ENCODE measurements around the gene ANKRD17.

Gene ANKRD17

GRCh38 chr4:73222466-73223257 is 35.9 kb downstream of the ANKRD17 start:
- TF ChIP-seq CTCF (IDR thresholded peaks at IDR 0.05; ENCODE audit: low read depth, low read length, poor library complexity, severe bottlenecking) (no peak), EZH2phosphoT487 (IDR thresholded peaks at IDR 0.05; ENCODE audit: borderline replicate concordance, low read length) (no peak)
- H3K27ac ChIP-seq (ENCODE audit: low read depth, low read length) = 0 out of 2 replicates have a peak overlapping the region, but pooled peaks have one; percentile 15
- H3K4me3 ChIP-seq (ENCODE audit: low read length) = no peak overlapping the region
- H3K9me3 ChIP-seq (ENCODE audit: control insufficient read depth, insufficient read depth, low read length) = no peaks in the 10 kb centered on the region
- peaks cover 59% of the 10 kb centered on the region for H3K36me3 ChIP-seq (ENCODE audit: control insufficient read depth, low read length)
- H4K20me1 ChIP-seq (ENCODE audit: control insufficient read depth, insufficient read depth, low read depth, low read length) = peaks cover 17% of the 10 kb centered on the region; the same call in 1 of the 2 replicates
- no peaks in the 10 kb centered on the region for H3K9me2 ChIP-seq (replicated peaks; ENCODE audit: control insufficient read depth, low read length)
- H3K27me3 ChIP-seq (ENCODE audit: control insufficient read depth, low read length) = no peaks in the 10 kb centered on the region
- H3K4me2 ChIP-seq (ENCODE audit: low read length) = no peak overlapping the region; the same call in 1 of the 2 replicates
- H3K4me1 ChIP-seq (ENCODE audit: control insufficient read depth, low read length) = peaks cover 39% of the 10 kb centered on the region
- peaks cover 4% of the 10 kb centered on the region; the same call in 1 of the 2 replicates for H3F3A ChIP-seq (ENCODE audit: control insufficient read depth, insufficient read depth)
- H3K79me2 ChIP-seq (ENCODE audit: control insufficient read depth, low read length) = peaks cover 97% of the 10 kb centered on the region

- H3K36me3 ChIP-seq (ENCODE audit: control insufficient read depth, low read length) = peaks cover 63% of the 10 kb centered on the region
- H3F3A ChIP-seq (ENCODE audit: control insufficient read depth, insufficient read depth) = peaks cover 4% of the 10 kb centered on the region; the same call in 1 of the 2 replicates
- H3K4me2 ChIP-seq (ENCODE audit: low read length) = no peak overlapping the region
- H3K9me3 ChIP-seq (ENCODE audit: control insufficient read depth, insufficient read depth, low read length) = no peaks in the 10 kb centered on the region
- TF ChIP-seq EZH2phosphoT487 (IDR thresholded peaks at IDR 0.05; ENCODE audit: borderline replicate concordance, low read length) = no peak
- no peak for TF ChIP-seq CTCF (IDR thresholded peaks at IDR 0.05; ENCODE audit: low read depth, low read length, poor library complexity, severe bottlenecking)
- H3K27ac ChIP-seq (ENCODE audit: low read depth, low read length) = no peak overlapping the region
- H3K4me3 ChIP-seq (ENCODE audit: low read length) = no peak overlapping the region
- H3K27me3 ChIP-seq (ENCODE audit: control insufficient read depth, low read length) = no peaks in the 10 kb centered on the region
- peaks cover 97% of the 10 kb centered on the region for H3K79me2 ChIP-seq (ENCODE audit: control insufficient read depth, low read length)
- no peaks in the 10 kb centered on the region for H3K9me2 ChIP-seq (replicated peaks; ENCODE audit: control insufficient read depth, low read length)
- H3K4me1 ChIP-seq (ENCODE audit: control insufficient read depth, low read length) = peaks cover 33% of the 10 kb centered on the region
- peaks cover 21% of the 10 kb centered on the region; the same call in 1 of the 2 replicates for H4K20me1 ChIP-seq (ENCODE audit: control insufficient read depth, insufficient read depth, low read depth, low read length)
These were observed 36.9 kb downstream of the ANKRD17 start for GRCh38 chr4:73221734-73222133.

GRCh38 chr4:73220815-73221214 is 37.8 kb downstream of the ANKRD17 start:
- TF ChIP-seq EZH2phosphoT487 (IDR thresholded peaks at IDR 0.05; ENCODE audit: borderline replicate concordance, low read length) (no peak), CTCF (IDR thresholded peaks at IDR 0.05; ENCODE audit: low read depth, low read length, poor library complexity, severe bottlenecking) (no peak)
- peaks cover 26% of the 10 kb centered on the region; the same call in 1 of the 2 replicates for H4K20me1 ChIP-seq (ENCODE audit: control insufficient read depth, insufficient read depth, low read depth, low read length)
- H3K4me3 ChIP-seq (ENCODE audit: low read length) = no peak overlapping the region

More at GRCh38 chr4:73220815-73221214, 37.8 kb downstream of the ANKRD17 start:
- H3K4me2 ChIP-seq (ENCODE audit: low read length) = no peak overlapping the region
- H3K27ac ChIP-seq (ENCODE audit: low read depth, low read length) = no peak overlapping the region
- no peaks in the 10 kb centered on the region for H3K9me2 ChIP-seq (replicated peaks; ENCODE audit: control insufficient read depth, low read length)
- H3K36me3 ChIP-seq (ENCODE audit: control insufficient read depth, low read length) = peaks cover 66% of the 10 kb centered on the region
- H3K79me2 ChIP-seq (ENCODE audit: control insufficient read depth, low read length) = peaks cover 96% of the 10 kb centered on the region
- H3K9me3 ChIP-seq (ENCODE audit: control insufficient read depth, insufficient read depth, low read length) = no peaks in the 10 kb centered on the region
- H3K4me1 ChIP-seq (ENCODE audit: control insufficient read depth, low read length) = peaks cover 31% of the 10 kb centered on the region
- H3F3A ChIP-seq (ENCODE audit: control insufficient read depth, insufficient read depth) = peaks cover 4% of the 10 kb centered on the region; the same call in 1 of the 2 replicates
- H3K27me3 ChIP-seq (ENCODE audit: control insufficient read depth, low read length) = no peaks in the 10 kb centered on the region

All from DOHH2 (cell line).